ENCODE data around the gene RBMS3.
A peak's percentile ranks its signal among the peaks of the same experiment; 100 is the strongest.
"Not testable (repeated sequence)": the region's sequence is repeated elsewhere in the genome, so short reads cannot be mapped to it uniquely, and the experiment has no call there.

RBMS3 gene

GRCh38 chr3:29991198-29991597 lies 710.3 kb downstream of the RBMS3 start:
- no peak for DNase-seq

- no peak for DNase-seq
Observed at GRCh38 chr3:30002797-30003196, 721.9 kb downstream of the RBMS3 start.

- no peak for DNase-seq
Observed at GRCh38 chr3:30003741-30004140, 722.9 kb downstream of the RBMS3 start.

- no peak for DNase-seq
Observed at GRCh38 chr3:30004481-30004880, 723.6 kb downstream of the RBMS3 start.

GRCh38 chr3:30006111-30006510 lies 725.2 kb downstream of the RBMS3 start:
- DNase-seq = no peak

GRCh38 chr3:30007668-30008067 lies 726.8 kb downstream of the RBMS3 start:
- DNase-seq = no peak

GRCh38 chr3:30011237-30011803 lies 730.4 kb downstream of the RBMS3 start:
- DNase-seq = no peak

GRCh38 chr3:30012941-30013543 lies 732.2 kb downstream of the RBMS3 start:
- peak; percentile 2 for DNase-seq

GRCh38 chr3:30017901-30018300 lies 737.0 kb downstream of the RBMS3 start:
- no peak for DNase-seq

- no peak for DNase-seq
Observed at GRCh38 chr3:30020380-30020779, 739.5 kb downstream of the RBMS3 start.

- no peak for DNase-seq
Observed at GRCh38 chr3:30024466-30024865, 743.6 kb downstream of the RBMS3 start.

- DNase-seq = no peak
Observed at GRCh38 chr3:30026851-30027250, 746.0 kb downstream of the RBMS3 start.

GRCh38 chr3:30034246-30034991 lies 753.5 kb downstream of the RBMS3 start:
- no peak for DNase-seq

- DNase-seq = no peak
Observed at GRCh38 chr3:30035935-30036567, 755.2 kb downstream of the RBMS3 start.

GRCh38 chr3:30040126-30040525 lies 759.3 kb downstream of the RBMS3 start:
- DNase-seq = no peak

GRCh38 chr3:30041481-30041880 lies 760.6 kb downstream of the RBMS3 start:
- DNase-seq = not testable (repeated sequence)

GRCh38 chr3:30042274-30042859 lies 761.5 kb downstream of the RBMS3 start:
- DNase-seq = peak; percentile 1

GRCh38 chr3:30042916-30043555 lies 762.2 kb downstream of the RBMS3 start:
- DNase-seq = no peak

- DNase-seq = no peak
Observed at GRCh38 chr3:30044515-30044914, 763.6 kb downstream of the RBMS3 start.

- no peak for DNase-seq
Observed at GRCh38 chr3:30048431-30048830, 767.6 kb downstream of the RBMS3 start.

- not testable (repeated sequence) for DNase-seq
Observed at GRCh38 chr3:30050116-30050515, 769.2 kb downstream of the RBMS3 start.

GRCh38 chr3:30059240-30059639 lies 778.4 kb downstream of the RBMS3 start:
- no peak for DNase-seq
